Type B pancreatic cell (in vitro differentiated cells): ENCODE results near the gene P4HB. TPM values are rescaled to one million over a fixed set of nuclear protein-coding genes. Genes with fewer than 3 reads are reported as not detected.
A peak's percentile ranks its signal among the peaks of the same experiment; 100 is the strongest.

Source experiments
- DNase-seq: peaks from one replicate; pipeline ENCODE4 v3.0.0; 2021; ENCODE audit warnings: mixed read lengths; ENCODE audit not compliant: unreplicated experiment; ENCODE audit errors: extremely low spot score
- H3K27ac Mint-ChIP-seq: 2 replicates; pipeline ENCODE4 v1.8.0; 2021; ENCODE audit warnings: mild to moderate bottlenecking, mixed read lengths
- H3K27me3 Mint-ChIP-seq: 2 replicates; pipeline ENCODE4 v1.8.0; 2021; ENCODE audit warnings: mixed read lengths
- H3K36me3 Mint-ChIP-seq: 2 replicates; pipeline ENCODE4 v1.8.0; 2021; ENCODE audit warnings: mixed read lengths
- H3K4me1 Mint-ChIP-seq: one replicate; pipeline ENCODE4 v1.8.0; 2021; ENCODE audit warnings: mixed read lengths; ENCODE audit not compliant: unreplicated experiment
- H3K4me3 Mint-ChIP-seq: 2 replicates; pipeline ENCODE4 v1.8.0; 2021; ENCODE audit warnings: mild to moderate bottlenecking, mixed read lengths
- H3K9me3 Mint-ChIP-seq: 2 replicates; pipeline ENCODE4 v1.8.0; 2021; ENCODE audit warnings: mixed read lengths
- total RNA-seq: library from RNA; stranded (reverse); gene quantifications from 2 replicates; pipeline ENCODE4 v1.2.1, GENCODE V29; 2021; ENCODE audit warnings: low replicate concordance
- TF ChIP-seq, protein P1 (sequence below): fragments of 200-600 bp; sonication (generic); conservative IDR thresholded peaks from 2 replicates; pipeline ENCODE4 v1.5.0; 2021; ENCODE audit warnings: antibody characterized with exemption, mild to moderate bottlenecking

The P4HB gene
- total RNA-seq, 1 donor from 2014 or later: 555 TPM

DNA sequence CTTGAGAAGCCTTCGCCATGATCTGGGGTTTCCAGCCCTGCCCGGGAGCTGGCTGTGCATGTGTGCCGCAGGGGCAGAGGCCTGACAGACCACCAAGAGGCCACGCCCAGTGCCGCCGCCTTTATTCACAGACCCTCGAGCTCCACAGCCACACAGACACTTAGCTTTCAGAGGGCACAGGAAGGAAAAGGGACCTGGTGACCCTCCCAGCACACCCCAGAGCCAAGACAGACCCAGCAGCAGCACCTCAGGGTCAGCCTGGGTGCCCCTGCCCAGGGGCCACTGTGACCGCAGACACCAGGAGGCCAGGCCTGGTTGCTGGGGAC is 38.1 kb downstream of the P4HB start:
- peaks cover 13% of the 10 kb centered on the region for H3K4me1 Mint-ChIP-seq
- H3K36me3 Mint-ChIP-seq: no peaks in the 10 kb centered on the region
- H3K9me3 Mint-ChIP-seq: no peaks in the 10 kb centered on the region
- no peak overlapping the region for H3K4me3 Mint-ChIP-seq
- H3K27ac Mint-ChIP-seq: no peak overlapping the region
- TF ChIP-seq, protein P1, sequence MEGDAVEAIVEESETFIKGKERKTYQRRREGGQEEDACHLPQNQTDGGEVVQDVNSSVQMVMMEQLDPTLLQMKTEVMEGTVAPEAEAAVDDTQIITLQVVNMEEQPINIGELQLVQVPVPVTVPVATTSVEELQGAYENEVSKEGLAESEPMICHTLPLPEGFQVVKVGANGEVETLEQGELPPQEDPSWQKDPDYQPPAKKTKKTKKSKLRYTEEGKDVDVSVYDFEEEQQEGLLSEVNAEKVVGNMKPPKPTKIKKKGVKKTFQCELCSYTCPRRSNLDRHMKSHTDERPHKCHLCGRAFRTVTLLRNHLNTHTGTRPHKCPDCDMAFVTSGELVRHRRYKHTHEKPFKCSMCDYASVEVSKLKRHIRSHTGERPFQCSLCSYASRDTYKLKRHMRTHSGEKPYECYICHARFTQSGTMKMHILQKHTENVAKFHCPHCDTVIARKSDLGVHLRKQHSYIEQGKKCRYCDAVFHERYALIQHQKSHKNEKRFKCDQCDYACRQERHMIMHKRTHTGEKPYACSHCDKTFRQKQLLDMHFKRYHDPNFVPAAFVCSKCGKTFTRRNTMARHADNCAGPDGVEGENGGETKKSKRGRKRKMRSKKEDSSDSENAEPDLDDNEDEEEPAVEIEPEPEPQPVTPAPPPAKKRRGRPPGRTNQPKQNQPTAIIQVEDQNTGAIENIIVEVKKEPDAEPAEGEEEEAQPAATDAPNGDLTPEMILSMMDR: no peak
- DNase-seq: no peak
- H3K27me3 Mint-ChIP-seq: no peaks in the 10 kb centered on the region

DNA sequence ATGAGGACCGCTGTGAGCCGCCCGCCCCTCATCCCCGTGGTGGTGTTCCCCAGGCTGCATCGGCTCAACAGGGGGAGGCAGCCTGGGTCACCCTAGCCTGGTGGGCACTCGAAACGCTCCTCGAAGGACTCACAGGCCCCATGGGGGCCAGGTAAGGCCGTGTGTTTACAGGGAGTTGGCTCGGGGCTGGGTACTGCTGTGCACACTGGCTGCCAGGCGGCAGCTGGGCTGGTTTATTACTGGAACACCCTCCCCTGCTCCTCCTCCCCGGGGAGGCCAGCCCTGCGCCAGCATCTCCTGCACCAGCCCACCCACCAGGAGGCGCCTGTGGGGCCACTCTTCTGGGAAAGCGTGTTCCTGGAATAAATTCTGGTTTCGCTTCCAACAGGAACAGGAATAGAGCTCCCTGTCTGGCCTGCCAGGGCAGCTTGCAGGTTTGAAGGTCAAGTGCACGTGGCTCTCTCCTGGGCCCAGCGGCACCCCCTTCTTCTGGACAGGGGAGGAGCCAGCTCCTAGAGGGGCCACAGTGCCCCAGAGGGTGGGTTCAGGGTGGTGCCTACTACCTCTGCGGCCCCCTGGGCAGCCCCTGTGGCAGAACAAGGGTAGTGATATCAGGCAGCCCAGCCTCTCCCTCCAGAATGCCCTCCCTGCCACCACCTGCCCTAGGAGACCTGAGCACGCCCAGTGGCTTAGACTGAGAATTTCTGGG is 38.6 kb downstream of the P4HB start:
- Mint-ChIP-seq H3K27me3 (peaks cover 2% of the 10 kb centered on the region), H3K4me1 (peaks cover 13% of the 10 kb centered on the region), H3K9me3 (no peaks in the 10 kb centered on the region), H3K4me3 (no peak overlapping the region), H3K36me3 (no peaks in the 10 kb centered on the region), H3K27ac (no peak overlapping the region)
- DNase-seq: no peak
- TF ChIP-seq, protein P1: peak; percentile 37

- no peak overlapping the region for H3K27ac Mint-ChIP-seq
- TF ChIP-seq, protein P1: no peak
- H3K9me3 Mint-ChIP-seq: no peaks in the 10 kb centered on the region
- peaks cover 4% of the 10 kb centered on the region for H3K27me3 Mint-ChIP-seq
- no peak overlapping the region for H3K4me3 Mint-ChIP-seq
- H3K4me1 Mint-ChIP-seq: peaks cover 10% of the 10 kb centered on the region
- H3K36me3 Mint-ChIP-seq: no peaks in the 10 kb centered on the region
- no peak for DNase-seq
These were observed 39.2 kb downstream of the P4HB start for GRCh38 chr17:81821147-81821546.

- Mint-ChIP-seq H3K27me3 (peaks cover 6% of the 10 kb centered on the region), H3K27ac (no peak overlapping the region), H3K4me1 (peaks cover 7% of the 10 kb centered on the region), H3K4me3 (no peak overlapping the region), H3K9me3 (no peaks in the 10 kb centered on the region), H3K36me3 (no peaks in the 10 kb centered on the region)
- no peak for DNase-seq
- TF ChIP-seq, protein P1: no peak
These were observed 40.6 kb downstream of the P4HB start for GRCh38 chr17:81819708-81820107.

GRCh38 chr17:81817758-81818147 is 42.6 kb downstream of the P4HB start:
- TF ChIP-seq, protein P1: no peak
- no peak for DNase-seq
- H3K9me3 Mint-ChIP-seq: no peaks in the 10 kb centered on the region
- H3K4me3 Mint-ChIP-seq: no peak overlapping the region
- no peak overlapping the region for H3K27ac Mint-ChIP-seq
- H3K36me3 Mint-ChIP-seq: no peaks in the 10 kb centered on the region
- peaks cover 7% of the 10 kb centered on the region for H3K4me1 Mint-ChIP-seq
- H3K27me3 Mint-ChIP-seq: peaks cover 6% of the 10 kb centered on the region

- TF ChIP-seq, protein P1: no peak
- Mint-ChIP-seq H3K27ac (no peak overlapping the region), H3K9me3 (no peaks in the 10 kb centered on the region), H3K36me3 (no peaks in the 10 kb centered on the region), H3K27me3 (peaks cover 6% of the 10 kb centered on the region), H3K4me1 (peaks cover 7% of the 10 kb centered on the region), H3K4me3 (no peak overlapping the region)
- DNase-seq: no peak
These were observed 44.7 kb downstream of the P4HB start for GRCh38 chr17:81815646-81815986.
